GM12878 (cell line): ENCODE measurements around the gene CTRL. TPM values are rescaled to one million over a fixed set of nuclear protein-coding genes. Genes with fewer than 3 reads are reported as not detected.
A peak's percentile ranks its signal among the peaks of the same experiment; 100 is the strongest.

Experiments used
- ATAC-seq: fragments of 200-7000 bp; cut with Tn5 transposase; 3 replicates; pipeline ENCODE4 v1.9.1; 2020; ENCODE audit warnings: mild to moderate bottlenecking, moderate library complexity
- BruUV-seq: library from RNA; stranded (reverse); fragments of 400-500 nt; replicated peaks from 2 replicates; lab custom pipeline; 2021; lab: Mats Ljungman, UMichigan
- CTCF ChIA-PET: fragments of 300-600 bp; sonication (Branson Sonifier 250); formaldehyde crosslinking; extraction: SDS; loops from one replicate; lab custom pipeline; 2021; ENCODE audit warnings: inconsistent platforms; lab: Yijun Ruan, JAX
- POLR2A ChIA-PET: fragments of 350-600 bp; formaldehyde crosslinking; extraction: SDS; loops from one replicate; lab custom pipeline; 2021; ENCODE audit warnings: inconsistent platforms; lab: Charles Lee
- RAD21 ChIA-PET: fragments of 300-600 bp; sonication (Branson Sonifier 250); formaldehyde crosslinking; loops from one replicate; lab custom pipeline; 2023; ENCODE audit warnings: antibody characterized with exemption; ENCODE audit not compliant: unreplicated experiment; lab: Charles Lee
- SMC1A ChIA-PET: fragments of 300-600 bp; sonication (Branson Sonifier 250); formaldehyde crosslinking; loops from one replicate; lab custom pipeline; 2023; ENCODE audit not compliant: unreplicated experiment, uncharacterized antibody; lab: Charles Lee
- DNase-seq: peaks from one replicate; pipeline ENCODE4 v3.0.0-alpha.2; 2011; ENCODE audit warnings: low read depth, low spot score
- FAIRE-seq: peaks from 3 replicates; lab custom pipeline; 2011; peaks lifted over from hg19 to GRCh38; lab: Jason Lieb, UNC
- H2AFZ ChIP-seq: 2 replicates; pipeline ENCODE4 v1.6.0; 2011; ENCODE audit warnings: low read depth, low read length, control low read depth; ENCODE audit not compliant: control insufficient read depth
- H3K27ac ChIP-seq: 2 replicates; pipeline ENCODE4 v1.5.1; 2011; ENCODE audit warnings: control low read depth; ENCODE audit not compliant: control insufficient read depth, insufficient read depth
- H3K27me3 ChIP-seq, 2 experiments: replicated peaks in 1 of 2; 2 replicates each; pipeline versions ENCODE4 v1.6.0 to v1.6.1; 2011; ENCODE audit warnings: low read length in 1 of 2; ENCODE audit not compliant: control insufficient read depth in 2 of 2, insufficient read depth in 2 of 2
- H3K36me3 ChIP-seq, 2 experiments: 2 replicates each; pipeline ENCODE4 v1.5.1; 2011; ENCODE audit warnings: low read length in 1 of 2; ENCODE audit not compliant: control insufficient read depth in 2 of 2, insufficient read depth in 2 of 2
- H3K4me1 ChIP-seq: 2 replicates; pipeline ENCODE4 v1.6.1; 2011; ENCODE audit warnings: mild to moderate bottlenecking, low read length, moderate library complexity, mixed read lengths; ENCODE audit not compliant: control insufficient read depth, insufficient read depth
- H3K4me2 ChIP-seq: 2 replicates; pipeline ENCODE4 v1.6.0; 2011; ENCODE audit warnings: control low read depth; ENCODE audit not compliant: control insufficient read depth, insufficient read depth
- H3K4me3 ChIP-seq: fragments of 200-600 bp; sonication (generic); 2 replicates; pipeline ENCODE4 v1.5.1; 2016
- H3K79me2 ChIP-seq: 2 replicates; pipeline ENCODE4 v1.6.0; 2011; ENCODE audit warnings: low read length; ENCODE audit not compliant: control insufficient read depth, insufficient read depth
- H3K9ac ChIP-seq: 2 replicates; pipeline ENCODE4 v1.8.0; 2011; ENCODE audit warnings: low read length, control low read depth, mixed read lengths; ENCODE audit not compliant: control insufficient read depth, insufficient read depth
- H3K9me3 ChIP-seq: replicated peaks from 3 replicates; pipeline ENCODE4 v1.5.1; 2011; ENCODE audit warnings: mild to moderate bottlenecking, low read length; ENCODE audit not compliant: control insufficient read depth, insufficient read depth
- H4K20me1 ChIP-seq: 2 replicates; pipeline ENCODE4 v1.6.0; 2011; ENCODE audit not compliant: control insufficient read depth, insufficient read depth
- CBFB ChIP-seq: IDR thresholded peaks from 2 replicates; pipeline ENCODE4 v1.6.1; 2016; ENCODE audit warnings: antibody characterized with exemption, low read depth
- ELK1 ChIP-seq: IDR thresholded peaks from 2 replicates; pipeline ENCODE4 v1.6.1; 2012; ENCODE audit warnings: low read depth, low read length, improper control_type of control experiment
- ESRRA ChIP-seq: IDR thresholded peaks from 2 replicates; pipeline ENCODE4 v1.6.1; 2012; ENCODE audit warnings: mild to moderate bottlenecking, low read length, improper control_type of control experiment
- ETV6 ChIP-seq, 2 experiments: fragments of 450-650 bp in 1 of 2; IDR thresholded peaks in 1 of 2; conservative IDR thresholded peaks in 1 of 2; 2 replicates each; pipeline ENCODE4 v1.6.1; 2014; ENCODE audit warnings: antibody characterized with exemption in 1 of 2, borderline replicate concordance in 1 of 2, low read depth in 1 of 2, mild to moderate bottlenecking in 1 of 2, moderate library complexity in 1 of 2
- FOXK2 ChIP-seq: fragments of 450-650 bp; IDR thresholded peaks from 2 replicates; pipeline ENCODE4 v1.6.1; 2017; ENCODE audit warnings: mild to moderate bottlenecking, moderate library complexity
- FOXM1 ChIP-seq: IDR thresholded peaks from 2 replicates; pipeline ENCODE4 v1.6.1; 2012; ENCODE audit warnings: low read depth, mild to moderate bottlenecking, inconsistent platforms, low read length, moderate library complexity
- LARP7 ChIP-seq: fragments of 450-650 bp; IDR thresholded peaks from 2 replicates; pipeline ENCODE4 v1.6.1; 2017; ENCODE audit warnings: mild to moderate bottlenecking
- POLR2AphosphoS2 ChIP-seq: IDR thresholded peaks from 2 replicates; pipeline ENCODE4 v1.6.1; 2011; ENCODE audit warnings: low read depth, mild to moderate bottlenecking, low read length, improper control_type of control experiment, moderate library complexity
- POLR2AphosphoS5 ChIP-seq: IDR thresholded peaks from 2 replicates; pipeline ENCODE4 v1.6.1; 2011; ENCODE audit warnings: mild to moderate bottlenecking, low read length, inconsistent platforms
- POU2F2 ChIP-seq: IDR thresholded peaks from 3 replicates; pipeline ENCODE4 v1.6.1; 2011; ENCODE audit warnings: low read depth, mild to moderate bottlenecking, low read length, borderline replicate concordance
- RUNX3 ChIP-seq: IDR thresholded peaks from 2 replicates; pipeline ENCODE4 v1.6.1; 2012; ENCODE audit warnings: low read length, inconsistent platforms
- SMARCA5 ChIP-seq: fragments of 450-650 bp; IDR thresholded peaks from 2 replicates; pipeline ENCODE4 v1.6.1; 2017; ENCODE audit warnings: mild to moderate bottlenecking
- SPI1 ChIP-seq: IDR thresholded peaks from 2 replicates; pipeline ENCODE4 v1.6.1; 2011; ENCODE audit warnings: low read depth, mild to moderate bottlenecking, low read length, moderate library complexity, borderline replicate concordance; ENCODE audit not compliant: insufficient read depth
- STAT3 ChIP-seq: IDR thresholded peaks from 2 replicates; pipeline ENCODE4 v1.6.1; 2011; ENCODE audit warnings: low read depth, low read length, improper control_type of control experiment
- ZNF217 ChIP-seq: fragments of 450-650 bp; IDR thresholded peaks from 2 replicates; pipeline ENCODE4 v1.6.1; 2017; ENCODE audit warnings: antibody characterized with exemption, mild to moderate bottlenecking
- ZNF24 ChIP-seq: fragments of 450-650 bp; IDR thresholded peaks from 2 replicates; pipeline ENCODE4 v1.6.1; 2017; ENCODE audit warnings: antibody characterized with exemption, mild to moderate bottlenecking
- WGBS: methylation state at CpG from one replicate; pipeline ENCODE4 v1.1.6; 2016; ENCODE audit warnings: low lambda C conversion rate; ENCODE audit not compliant: insufficient replicate concordance, insufficient coverage; ENCODE audit errors: missing lambda C conversion rate; 5-methylcytosine and 5-hydroxymethylcytosine counted together
- in situ Hi-C: fragments of 300-500 bp; cut with MboI; formaldehyde crosslinking; loops from 9 replicates; pipeline ENCODE4 v1.14.3; 2018; ENCODE audit warnings: mixed read lengths
- intact Hi-C: fragments of 100-400 bp; cut with micrococcal nuclease; formaldehyde crosslinking; loops from one replicate; pipeline ENCODE4 v1.14.2; 2022; ENCODE audit not compliant: unreplicated experiment
- polyA plus RNA-seq, 11 experiments: library from polyadenylated mRNA; depleted of rRNA in 4 of 11; unstranded in 6 of 11; stranded (reverse) in 5 of 11; fragments of >200 nt; fragmentation: Nextera tagmentation in 4 of 11; fragmentation: Illumina TruSeq in 1 of 11; extraction: Ambion mirVana in 4 of 11; extraction: Trizol in 1 of 11; gene quantifications; 1 replicate in 1 of 11; 2 replicates in 10 of 11; pipeline versions ENCODE4 v1.2.1 to v1.2.3, GENCODE V29; 2011 to 2016; ENCODE audit warnings: inconsistent platforms in 2 of 11, missing spikeins in 2 of 11, low read depth in 1 of 11
- total RNA-seq, 4 experiments: library from RNA; depleted of rRNA in 3 of 4; stranded (reverse); fragments of >200 nt in 3 of 4; fragmentation: Illumina TruSeq in 1 of 4; extraction: Trizol in 1 of 4; gene quantifications; 2 replicates each; pipeline versions ENCODE4 v1.2.1 to v1.2.3, GENCODE V29; 2013 to 2021

Gene CTRL
- total and polyA plus RNA-seq, 10 of the 15 experiments (the other 5 are each of a cell fraction or from before 2014, with no cell fraction given) = 1.1 to 4.9 (median 2.6) TPM

- POLR2A ChIA-PET = interaction anchor here (0.5 to 3.4 kb wide), 10 partner anchors 10 to 437 kb away, joined by 3 to 16 read pairs (median 3); partner anchors contain the start of gene SLC12A4
- FAIRE-seq = no peak
- peaks cover 12% of the 10 kb centered on the region for H3K4me1 ChIP-seq
- H3K4me2 ChIP-seq = peak overlapping the region; percentile 82
- H3K9me3 ChIP-seq = no peaks in the 10 kb centered on the region
- peaks cover 31% of the 10 kb centered on the region for H3K79me2 ChIP-seq
- CTCF ChIA-PET = interaction anchor here (0.6 to 3.5 kb wide), 15 partner anchors 9 to 546 kb away, joined by 3 to 15 read pairs (median 4); partner anchors contain the start of gene NRN1L
- ATAC-seq = peak; percentile 80
- H3K36me3 ChIP-seq = peaks cover 18 to 21% of the 10 kb centered on the region in 2 experiments
- no peak overlapping the region for H2AFZ ChIP-seq
- H3K9ac ChIP-seq = peak overlapping the region; percentile 94
- BruUV-seq = no TSS peak
- RAD21 ChIA-PET = interaction anchor here (0.6 to 1.7 kb wide), 9 partner anchors 30 to 416 kb away, joined by 3 to 10 read pairs (median 4); partner anchors contain the start of genes RANBP10, SLC12A4 and TSNAXIP1
- H3K27me3 ChIP-seq = no peaks in the 10 kb centered on the region
- H4K20me1 ChIP-seq = no peaks in the 10 kb centered on the region
- SMC1A ChIA-PET = interaction anchor here (1.0 to 2.0 kb wide), 6 partner anchors 46 to 208 kb away, joined by 3 to 5 read pairs (median 4); partner anchors contain the start of gene NFATC3
- DNase-seq = peak; percentile 65
- peak overlapping the region; percentile 89 for H3K4me3 ChIP-seq
- peak overlapping the region; percentile 98 for H3K27ac ChIP-seq
- in situ Hi-C loops = no loop called here
- no peak for TF ChIP-seq ZNF24
- TF ChIP-seq POLR2AphosphoS2 = peak; percentile 13; the same call in 1 of the 2 replicates
- 0 out of 2 replicates have a peak, but pooled peaks have one; percentile 25 for TF ChIP-seq FOXK2
- TF ChIP-seq POLR2AphosphoS5 = no peak; the same call in 1 of the 2 replicates
- peak; percentile 44; the same call in 1 of the 2 replicates for TF ChIP-seq CBFB
- no peak for TF ChIP-seq ETV6 (conservative IDR thresholded peaks at IDR 0.05 in 1 of 2, IDR thresholded peaks at IDR 0.05 in 1 of 2; ENCODE audit: borderline replicate concordance in 1 of 2, low read depth in 1 of 2)
- no peak for TF ChIP-seq ESRRA
- no peak for TF ChIP-seq FOXM1
- no peak for TF ChIP-seq ELK1
- TF ChIP-seq POU2F2 = 0 out of 3 replicates have a peak, but pooled peaks have one; percentile 46
- peak; percentile 76 for TF ChIP-seq RUNX3
- no peak for TF ChIP-seq STAT3
- TF ChIP-seq SMARCA5 = 0 out of 2 replicates have a peak, but pooled peaks have one; percentile 66
- 0 out of 2 replicates have a peak, but pooled peaks have one; percentile 46 for TF ChIP-seq LARP7
- TF ChIP-seq ZNF217 = no peak
- peak; percentile 74; the same call in 1 of the 2 replicates for TF ChIP-seq SPI1
- intact Hi-C loops = loop anchor here (2.0 to 5.0 kb wide), 2 partner anchors 90 to 105 kb away; partner anchors contain the start of genes CENPT and NUTF2
- 46% methylated on average over 6 of the region's 6 CpGs for WGBS
These were observed 5.4 kb upstream of the CTRL start for GRCh38 chr16:67936880-67937605.
